Colonic mucosa (tissue), 4 donors: Measurements from ENCODE around the gene ADH5. TPM values are rescaled to one million over a fixed set of nuclear protein-coding genes. Genes with fewer than 3 reads are reported as not detected.

ENCODE experiments used
- DNase-seq: peaks from one replicate; pipeline ENCODE4 v3.0.0-alpha.2; 2020
- H3K27ac ChIP-seq: fragments of 200-600 bp; one replicate; pipeline ENCODE4 v1.8.0; 2021
- H3K27me3 ChIP-seq: fragments of 200-600 bp; one replicate; pipeline ENCODE4 v1.8.0; 2021
- H3K36me3 ChIP-seq: fragments of 200-600 bp; one replicate; pipeline ENCODE4 v1.8.0; 2021
- H3K4me1 ChIP-seq: fragments of 200-600 bp; one replicate; pipeline ENCODE4 v1.8.0; 2021; ENCODE audit warnings: mild to moderate bottlenecking
- H3K4me3 ChIP-seq: fragments of 200-600 bp; one replicate; pipeline ENCODE4 v1.8.0; 2021
- H3K9ac ChIP-seq, 2 donors: one replicate each; pipeline ENCODE4 v1.7.0; 2013; ENCODE audit warnings: control low read depth in 2 of 2, low read depth in 2 of 2, low read length in 2 of 2
- H3K9me3 ChIP-seq: fragments of 200-600 bp; one replicate; pipeline ENCODE4 v1.8.0; 2021
- intact Hi-C: fragments of 100-400 bp; cut with DNase I; formaldehyde crosslinking; loops from one replicate; pipeline ENCODE4 v1.14.1; 2022
- total RNA-seq, 2 donors: library from RNA; stranded (reverse); fragmentation: NEBNext Ultra II Directional in 1 of 2; extraction: Animal tissue kit (Norgen Biotek cat#: 25700) in 1 of 2; gene quantifications; one replicate each; pipeline ENCODE4 v1.2.1, GENCODE V29; 2021
- TF ChIP-seq, protein P1 (sequence below): fragments of 200-600 bp; IDR thresholded peaks from one replicate; pipeline ENCODE4 v1.8.0; 2022; ENCODE audit warnings: antibody characterized with exemption, mild to moderate bottlenecking
- donor health status: healthy.
- donor health status: DM: no; HTN: no; CAD: no.
- donor health status: DM: no; HTN: no; CAD: no.

The ADH5 gene
- total RNA-seq, 2 donors from 2014 or later: 165 to 240 TPM

DNA sequence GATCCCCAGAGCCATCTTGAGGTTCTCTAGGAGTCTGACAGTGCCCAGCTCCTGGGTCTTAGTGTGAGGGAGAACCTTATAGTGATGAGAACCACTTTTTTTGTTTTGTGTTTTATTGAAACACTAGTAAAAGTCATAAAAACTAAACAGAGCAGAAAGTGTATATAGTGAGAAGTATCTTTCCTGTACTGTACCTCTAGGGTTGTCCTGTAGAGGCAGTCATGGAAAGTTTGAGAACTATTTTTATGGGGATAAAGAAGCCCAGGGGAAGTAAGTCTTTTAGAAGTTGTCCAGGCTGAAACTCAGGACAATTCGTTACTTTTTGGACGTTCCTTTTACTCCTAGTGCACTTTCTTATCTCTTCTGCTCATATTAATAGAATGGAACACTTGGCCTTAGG lies 40.9 kb downstream of the ADH5 start:
- no peaks in the 10 kb centered on the region for H3K4me1 ChIP-seq
- no peak overlapping the region for H3K9ac ChIP-seq
- H3K27me3 ChIP-seq: no peaks in the 10 kb centered on the region
- no peaks in the 10 kb centered on the region for H3K36me3 ChIP-seq
- intact Hi-C loops: no loop called here
- H3K27ac ChIP-seq: no peak overlapping the region
- no peaks in the 10 kb centered on the region for H3K9me3 ChIP-seq
- no peak overlapping the region for H3K4me3 ChIP-seq
- DNase-seq: no peak
- TF ChIP-seq, protein P1, sequence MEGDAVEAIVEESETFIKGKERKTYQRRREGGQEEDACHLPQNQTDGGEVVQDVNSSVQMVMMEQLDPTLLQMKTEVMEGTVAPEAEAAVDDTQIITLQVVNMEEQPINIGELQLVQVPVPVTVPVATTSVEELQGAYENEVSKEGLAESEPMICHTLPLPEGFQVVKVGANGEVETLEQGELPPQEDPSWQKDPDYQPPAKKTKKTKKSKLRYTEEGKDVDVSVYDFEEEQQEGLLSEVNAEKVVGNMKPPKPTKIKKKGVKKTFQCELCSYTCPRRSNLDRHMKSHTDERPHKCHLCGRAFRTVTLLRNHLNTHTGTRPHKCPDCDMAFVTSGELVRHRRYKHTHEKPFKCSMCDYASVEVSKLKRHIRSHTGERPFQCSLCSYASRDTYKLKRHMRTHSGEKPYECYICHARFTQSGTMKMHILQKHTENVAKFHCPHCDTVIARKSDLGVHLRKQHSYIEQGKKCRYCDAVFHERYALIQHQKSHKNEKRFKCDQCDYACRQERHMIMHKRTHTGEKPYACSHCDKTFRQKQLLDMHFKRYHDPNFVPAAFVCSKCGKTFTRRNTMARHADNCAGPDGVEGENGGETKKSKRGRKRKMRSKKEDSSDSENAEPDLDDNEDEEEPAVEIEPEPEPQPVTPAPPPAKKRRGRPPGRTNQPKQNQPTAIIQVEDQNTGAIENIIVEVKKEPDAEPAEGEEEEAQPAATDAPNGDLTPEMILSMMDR: no peak

DNA sequence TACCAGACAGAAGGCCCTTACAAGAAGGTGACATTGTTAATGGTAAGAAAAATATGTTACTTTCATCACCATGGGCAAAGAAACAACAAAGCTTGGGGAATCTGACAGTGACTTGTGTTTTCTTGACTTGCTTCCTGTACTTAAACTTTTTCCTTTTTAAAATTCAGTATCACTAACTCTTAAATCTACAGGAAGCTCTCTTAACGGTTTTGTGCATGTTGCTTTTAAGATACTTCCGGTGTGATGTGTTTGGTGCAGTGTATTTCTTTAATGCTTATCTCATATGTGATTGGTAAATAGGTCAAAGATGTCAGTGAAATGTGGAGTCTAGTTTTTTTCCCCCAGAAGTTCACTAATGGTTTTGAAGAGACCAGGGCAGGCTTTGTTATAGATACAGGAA lies 45.2 kb downstream of the ADH5 start:
- TF ChIP-seq, protein P1: no peak
- Histone ChIP-seq H3K9me3 (no peaks in the 10 kb centered on the region), H3K4me3 (no peak overlapping the region), H3K27me3 (no peaks in the 10 kb centered on the region), H3K4me1 (no peaks in the 10 kb centered on the region), H3K9ac (no peak overlapping the region), H3K36me3 (no peaks in the 10 kb centered on the region), H3K27ac (no peak overlapping the region)
- no peak for DNase-seq
- intact Hi-C loops: no loop called here

- no peak for DNase-seq
- no peaks in the 10 kb centered on the region for H3K36me3 ChIP-seq
- H3K4me3 ChIP-seq: no peak overlapping the region
- no peaks in the 10 kb centered on the region for H3K27me3 ChIP-seq
- no peak overlapping the region for H3K9ac ChIP-seq
- no peak overlapping the region for H3K27ac ChIP-seq
- H3K4me1 ChIP-seq: no peaks in the 10 kb centered on the region
- no peaks in the 10 kb centered on the region for H3K9me3 ChIP-seq
- TF ChIP-seq, protein P1: no peak
- intact Hi-C loops: no loop called here
Observed at GRCh38 chr4:99038213-99038612, 50.4 kb downstream of the ADH5 start.

DNA sequence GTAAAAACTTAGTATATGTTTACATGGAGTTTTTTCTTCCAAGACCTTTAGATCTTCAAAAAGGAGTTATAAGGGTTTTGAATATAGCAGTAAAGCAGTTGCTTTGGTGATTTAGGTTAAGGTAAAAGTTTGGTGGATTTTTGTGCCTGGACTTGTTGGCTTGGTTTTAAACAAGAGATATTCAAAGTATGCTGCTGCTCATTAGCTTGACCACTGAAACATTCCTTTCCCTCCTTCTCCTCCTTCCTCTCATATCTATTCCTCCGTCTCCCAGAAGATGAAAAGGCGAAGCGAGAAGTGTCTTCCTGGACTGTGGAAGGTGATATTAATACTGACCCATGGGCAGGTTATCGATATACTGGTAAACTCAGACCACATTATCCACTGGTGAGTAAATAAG lies 54.6 kb downstream of the ADH5 start:
- Histone ChIP-seq H3K36me3 (no peaks in the 10 kb centered on the region), H3K4me3 (no peak overlapping the region)
- no peak for DNase-seq

DNA sequence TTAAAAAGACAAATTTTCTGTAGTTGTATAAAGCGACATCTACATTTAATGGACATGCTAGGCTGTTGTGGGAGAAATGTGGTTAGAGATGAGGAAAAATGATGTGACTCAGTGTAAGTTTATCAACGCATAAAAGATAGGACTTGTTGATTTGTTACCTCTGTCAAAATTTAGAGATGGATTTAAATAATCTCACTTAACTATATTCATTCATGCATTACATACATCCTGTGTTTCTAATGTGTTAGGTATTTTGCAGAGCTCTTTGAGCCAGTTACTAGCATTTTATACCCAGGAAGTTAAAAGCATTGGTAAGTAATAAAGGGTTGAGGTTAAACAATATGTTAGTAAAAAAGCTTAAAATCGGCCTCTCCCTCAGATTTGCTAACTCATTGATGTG lies 58.7 kb downstream of the ADH5 start:
- Histone ChIP-seq H3K4me1 (peaks cover 5% of the 10 kb centered on the region), H3K4me3 (no peak overlapping the region), H3K9ac (no peak overlapping the region), H3K36me3 (no peaks in the 10 kb centered on the region), H3K9me3 (no peaks in the 10 kb centered on the region), H3K27ac (no peak overlapping the region), H3K27me3 (no peaks in the 10 kb centered on the region)
- DNase-seq: no peak
- TF ChIP-seq, protein P1: no peak
- intact Hi-C loops: no loop called here

More for the DNA sequence above, 54.6 kb downstream of the ADH5 start:
- Histone ChIP-seq H3K27me3 (no peaks in the 10 kb centered on the region), H3K9me3 (no peaks in the 10 kb centered on the region), H3K4me1 (no peaks in the 10 kb centered on the region), H3K9ac (no peak overlapping the region), H3K27ac (no peak overlapping the region)
- intact Hi-C loops: no loop called here
- TF ChIP-seq, protein P1: no peak
